Tibial nerve (tissue), 4 donors: ENCODE results near the gene CAPN11.

ENCODE experiments used
- EP300 ChIP-seq, 2 donors: sonication (generic); formaldehyde crosslinking; IDR thresholded peaks; one replicate each; pipeline ENCODE4 v1.6.1; 2017; ENCODE audit warnings: antibody characterized with exemption in 2 of 2, mild to moderate bottlenecking in 1 of 2
- POLR2A ChIP-seq, 2 donors: fragments of 450-650 bp; IDR thresholded peaks; one replicate each; pipeline ENCODE4 v1.6.1; 2017; ENCODE audit warnings: antibody characterized with exemption in 2 of 2, mild to moderate bottlenecking in 2 of 2, moderate library complexity in 2 of 2
- TF ChIP-seq, protein P1 (sequence below), 5 experiments: fragments of 200-600 bp in 3 of 5; fragments of 450-650 bp in 2 of 5; sonication (generic) in 3 of 5; IDR thresholded peaks; one replicate each; pipeline ENCODE4 v1.5.1; 2016 to 2019; ENCODE audit warnings: antibody characterized with exemption in 5 of 5, mild to moderate bottlenecking in 3 of 5, moderate library complexity in 2 of 5

DNA sequence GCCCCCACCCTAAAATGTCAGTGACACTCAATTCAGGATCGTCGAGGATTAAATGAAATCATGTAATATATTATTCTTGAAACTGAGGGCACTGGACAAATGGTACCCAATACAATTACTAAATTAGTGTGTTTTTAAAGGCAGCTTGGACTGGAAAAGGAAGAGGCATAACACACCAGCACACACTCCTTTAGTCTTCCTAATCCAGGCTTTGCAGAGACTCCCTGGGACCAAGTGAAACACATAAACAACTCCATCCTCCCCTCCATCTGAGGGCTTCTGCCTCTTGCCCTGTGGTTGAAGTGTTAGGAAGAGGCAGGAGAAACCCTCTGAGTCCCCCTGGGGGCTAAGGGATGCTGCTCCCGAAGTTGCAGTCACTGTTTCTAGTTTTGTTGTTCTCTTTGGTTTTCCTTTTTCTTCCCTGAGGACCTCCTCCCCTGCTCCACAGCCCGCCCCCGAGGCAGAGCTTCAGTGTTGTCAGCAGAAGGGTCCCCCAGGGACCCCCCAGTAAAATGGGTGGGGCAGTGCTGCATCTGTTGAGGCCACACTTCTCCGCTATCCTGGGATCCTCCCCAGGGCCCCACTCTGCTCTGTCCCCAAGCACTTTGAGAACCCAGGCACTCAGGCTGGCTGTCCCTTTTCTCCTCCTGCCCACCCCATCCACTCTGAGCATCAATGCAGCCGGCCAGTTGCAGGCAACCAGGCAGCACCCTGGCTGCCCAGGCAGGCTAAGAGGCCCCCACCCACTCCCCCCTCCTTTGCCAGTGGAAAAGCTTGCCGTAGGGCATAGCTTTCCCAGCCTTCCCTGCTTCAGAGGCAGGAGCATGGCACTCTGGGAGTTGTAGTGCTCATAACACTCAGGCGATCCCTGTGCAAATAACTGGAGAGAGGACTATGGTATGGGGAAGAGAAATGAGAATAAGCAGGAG is 25.4 kb upstream of the CAPN11 start:
- TF ChIP-seq, protein P1, sequence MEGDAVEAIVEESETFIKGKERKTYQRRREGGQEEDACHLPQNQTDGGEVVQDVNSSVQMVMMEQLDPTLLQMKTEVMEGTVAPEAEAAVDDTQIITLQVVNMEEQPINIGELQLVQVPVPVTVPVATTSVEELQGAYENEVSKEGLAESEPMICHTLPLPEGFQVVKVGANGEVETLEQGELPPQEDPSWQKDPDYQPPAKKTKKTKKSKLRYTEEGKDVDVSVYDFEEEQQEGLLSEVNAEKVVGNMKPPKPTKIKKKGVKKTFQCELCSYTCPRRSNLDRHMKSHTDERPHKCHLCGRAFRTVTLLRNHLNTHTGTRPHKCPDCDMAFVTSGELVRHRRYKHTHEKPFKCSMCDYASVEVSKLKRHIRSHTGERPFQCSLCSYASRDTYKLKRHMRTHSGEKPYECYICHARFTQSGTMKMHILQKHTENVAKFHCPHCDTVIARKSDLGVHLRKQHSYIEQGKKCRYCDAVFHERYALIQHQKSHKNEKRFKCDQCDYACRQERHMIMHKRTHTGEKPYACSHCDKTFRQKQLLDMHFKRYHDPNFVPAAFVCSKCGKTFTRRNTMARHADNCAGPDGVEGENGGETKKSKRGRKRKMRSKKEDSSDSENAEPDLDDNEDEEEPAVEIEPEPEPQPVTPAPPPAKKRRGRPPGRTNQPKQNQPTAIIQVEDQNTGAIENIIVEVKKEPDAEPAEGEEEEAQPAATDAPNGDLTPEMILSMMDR (IDR thresholded peaks at IDR 0.05) = no peak
- no peak for TF ChIP-seq EP300 (IDR thresholded peaks at IDR 0.05)
- no peak for TF ChIP-seq POLR2A (IDR thresholded peaks at IDR 0.05)
